GM19099 (cell line): Measurements from ENCODE around the gene PIR.

Experiments
- POLR2A ChIP-seq: IDR thresholded peaks from 3 replicates; pipeline ENCODE4 v1.6.1; 2011; ENCODE audit warnings: low read depth; ENCODE audit not compliant: insufficient read length; ENCODE audit errors: extremely low read depth

PIR gene

GRCh38 chrX:15399962-15400391 lies 93.2 kb downstream of the PIR start:
- no peak for TF ChIP-seq POLR2A

GRCh38 chrX:15398874-15399273 lies 94.3 kb downstream of the PIR start:
- no peak for TF ChIP-seq POLR2A

GRCh38 chrX:15395789-15396188 lies 97.3 kb downstream of the PIR start:
- TF ChIP-seq POLR2A: no peak

- no peak for TF ChIP-seq POLR2A
Observed at GRCh38 chrX:15391850-15392249, 101.3 kb downstream of the PIR start.

- no peak for TF ChIP-seq POLR2A
Observed at GRCh38 chrX:15384304-15384703, 108.8 kb downstream of the PIR start, which contains the start of gene VEGFD. TSS of gene VEGFD (minus strand) at chrX:15384413. CDS start at chrX:15383946, 467 bp downstream.

- no peak for TF ChIP-seq POLR2A
Observed at GRCh38 chrX:15382813-15383212, 110.3 kb downstream of the PIR start.

- no peak for TF ChIP-seq POLR2A
Observed at GRCh38 chrX:15376956-15377355, 116.2 kb downstream of the PIR start.

GRCh38 chrX:15373976-15374375 lies 119.2 kb downstream of the PIR start:
- TF ChIP-seq POLR2A: no peak

- TF ChIP-seq POLR2A: no peak
Observed at GRCh38 chrX:15366506-15367352, 126.4 kb downstream of the PIR start.

GRCh38 chrX:15359701-15360100 lies 133.4 kb downstream of the PIR start:
- TF ChIP-seq POLR2A: no peak

GRCh38 chrX:15358533-15358932 lies 134.6 kb downstream of the PIR start:
- TF ChIP-seq POLR2A: no peak

- TF ChIP-seq POLR2A: no peak
Observed at GRCh38 chrX:15356444-15356843, 136.7 kb downstream of the PIR start.

- TF ChIP-seq POLR2A: no peak
Observed at GRCh38 chrX:15350329-15350996, 142.7 kb downstream of the PIR start.

- no peak for TF ChIP-seq POLR2A
Observed at GRCh38 chrX:15349046-15349445, 144.1 kb downstream of the PIR start.

- no peak for TF ChIP-seq POLR2A
Observed at GRCh38 chrX:15345976-15346375, 147.2 kb downstream of the PIR start.

- TF ChIP-seq POLR2A: no peak
Observed at GRCh38 chrX:15344106-15344505, 149.0 kb downstream of the PIR start.
